EL (cell line): ENCODE results near the gene NPL.

Source experiments
- DNase-seq: peaks from one replicate; pipeline ENCODE4 v3.0.0-alpha.2; 2016

Gene NPL, protein sequence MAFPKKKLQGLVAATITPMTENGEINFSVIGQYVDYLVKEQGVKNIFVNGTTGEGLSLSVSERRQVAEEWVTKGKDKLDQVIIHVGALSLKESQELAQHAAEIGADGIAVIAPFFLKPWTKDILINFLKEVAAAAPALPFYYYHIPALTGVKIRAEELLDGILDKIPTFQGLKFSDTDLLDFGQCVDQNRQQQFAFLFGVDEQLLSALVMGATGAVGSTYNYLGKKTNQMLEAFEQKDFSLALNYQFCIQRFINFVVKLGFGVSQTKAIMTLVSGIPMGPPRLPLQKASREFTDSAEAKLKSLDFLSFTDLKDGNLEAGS

DNA sequence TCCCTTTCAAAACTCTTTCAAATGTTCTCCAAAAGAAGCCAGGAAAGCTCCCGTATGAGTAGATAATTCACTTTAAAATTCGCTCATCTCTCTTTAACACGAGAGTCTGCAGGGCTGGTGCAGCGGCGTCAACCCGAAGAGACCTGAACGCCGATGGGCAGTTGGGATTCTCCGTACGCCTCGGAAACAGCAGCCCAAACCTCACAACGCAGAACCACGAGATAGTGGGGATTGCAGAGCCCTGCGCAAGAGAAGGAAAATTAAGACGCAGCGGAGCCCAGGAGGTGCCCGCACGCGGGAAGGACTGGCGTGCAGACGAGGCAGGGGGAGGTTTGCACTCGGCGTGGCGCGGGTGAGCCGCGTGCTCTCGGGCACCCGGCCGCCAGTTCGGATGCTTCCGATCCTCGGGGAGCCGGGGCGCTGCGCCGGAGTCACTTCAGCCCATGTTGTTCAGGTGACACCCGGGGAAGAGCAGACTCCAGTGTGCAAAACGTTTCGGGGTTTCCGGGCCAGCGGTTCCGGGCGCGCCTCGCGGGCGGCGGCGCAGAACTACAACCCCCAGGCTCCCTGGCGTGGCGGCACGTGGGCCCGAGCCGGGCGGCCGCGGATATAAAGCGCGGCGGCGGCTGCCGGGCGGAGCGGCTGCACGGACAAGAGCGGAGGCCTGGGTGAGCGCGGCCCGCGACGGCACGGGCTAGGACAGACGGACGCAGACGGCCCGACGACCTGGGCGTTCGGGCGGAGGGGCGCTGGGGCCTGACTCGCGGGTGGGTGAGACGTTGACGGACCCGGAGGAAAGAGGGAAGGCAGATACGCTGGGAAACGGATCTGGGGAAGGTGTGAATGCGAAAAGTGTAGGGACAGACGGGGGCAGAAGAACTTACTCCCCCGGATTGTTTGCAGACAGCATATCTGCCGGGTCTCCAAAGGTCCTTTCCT lies at the start of gene NPL:
TSS of gene NPL (plus strand) at position 636 of the 939 bp plus-strand sequence. CDS start 4,599 bp downstream, outside the sequence.
- peak; percentile 73 for DNase-seq

DNA sequence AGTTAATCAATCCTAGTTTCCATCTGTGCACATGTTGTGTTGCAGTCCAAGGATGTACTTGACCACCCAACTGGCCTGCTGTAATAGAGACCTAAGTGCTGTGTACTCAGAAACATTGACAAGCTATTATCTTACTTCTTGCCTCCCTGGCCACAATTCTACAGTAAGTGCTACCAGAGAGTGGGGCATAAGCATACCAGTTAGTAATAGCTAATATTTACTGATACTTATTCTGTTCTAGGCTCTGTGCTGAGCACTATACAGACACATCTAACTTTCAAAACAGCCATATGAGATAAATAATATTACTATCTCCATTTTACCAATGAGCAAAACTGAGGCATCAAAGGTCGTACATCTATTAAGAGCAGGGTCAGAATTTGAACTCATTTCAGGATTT lies 49.5 kb upstream of the NPL start:
- no peak for DNase-seq

DNA sequence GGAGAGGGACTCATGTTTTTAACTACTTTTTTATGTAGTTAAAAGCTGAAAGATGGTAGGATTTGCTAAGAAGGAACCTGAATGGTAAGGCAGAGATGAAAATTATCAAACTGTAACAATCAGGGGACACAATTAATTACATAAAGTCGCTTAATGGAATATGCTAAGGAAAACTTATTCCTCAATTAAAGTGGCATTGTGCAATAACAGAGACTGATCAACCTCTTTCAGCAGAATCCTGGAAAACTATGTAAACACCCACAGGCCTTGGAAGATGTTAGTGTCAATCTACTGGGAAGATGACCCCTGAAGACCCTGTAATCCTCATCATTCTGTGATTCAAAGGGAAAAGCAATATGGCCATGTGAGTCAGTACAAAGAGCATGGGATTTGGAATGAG lies 46.8 kb upstream of the NPL start:
- DNase-seq, result no peak

DNA sequence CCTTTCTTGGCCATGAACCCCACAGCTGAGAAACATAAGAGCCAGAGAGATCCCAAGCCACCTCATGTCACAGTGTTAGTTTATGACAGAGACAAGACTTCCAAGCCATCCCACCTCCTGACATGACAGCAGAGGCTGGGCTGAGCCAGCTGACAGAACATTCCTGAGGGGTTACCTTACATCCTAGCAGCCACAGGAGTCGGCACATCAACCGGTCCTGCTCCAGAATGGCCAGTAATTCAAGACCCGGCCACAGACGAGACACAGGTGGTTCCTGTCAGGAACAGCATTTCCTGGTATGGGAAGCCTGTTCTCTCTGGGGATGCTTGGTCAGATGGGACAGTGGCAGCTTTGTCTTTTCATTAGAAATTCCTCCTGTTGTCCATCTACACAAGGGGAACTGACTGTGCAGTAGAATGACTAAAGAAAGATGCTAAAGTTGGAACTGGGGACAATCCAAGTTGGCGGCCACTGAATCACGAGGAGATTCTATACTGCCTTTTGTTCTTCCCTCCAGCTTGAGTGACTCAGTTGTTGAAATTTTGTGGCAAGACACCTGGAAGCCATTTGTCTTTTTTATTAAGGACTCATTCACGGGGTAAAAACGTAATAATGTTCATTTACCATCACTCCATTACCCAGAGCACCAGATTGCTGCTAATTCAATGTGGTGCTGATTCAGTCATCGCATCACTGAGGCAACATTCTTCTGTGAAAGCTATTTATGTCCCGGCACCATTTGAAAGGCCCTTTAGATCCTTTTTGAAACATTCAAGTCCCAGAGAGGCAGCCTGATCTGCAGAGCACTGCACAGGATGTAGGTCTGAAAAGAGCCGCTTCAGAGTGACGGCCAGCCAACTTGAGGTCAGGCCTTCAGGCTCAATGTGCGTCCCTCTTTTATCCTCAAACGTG lies 37.2 kb upstream of the NPL start:
- no peak for DNase-seq

DNA sequence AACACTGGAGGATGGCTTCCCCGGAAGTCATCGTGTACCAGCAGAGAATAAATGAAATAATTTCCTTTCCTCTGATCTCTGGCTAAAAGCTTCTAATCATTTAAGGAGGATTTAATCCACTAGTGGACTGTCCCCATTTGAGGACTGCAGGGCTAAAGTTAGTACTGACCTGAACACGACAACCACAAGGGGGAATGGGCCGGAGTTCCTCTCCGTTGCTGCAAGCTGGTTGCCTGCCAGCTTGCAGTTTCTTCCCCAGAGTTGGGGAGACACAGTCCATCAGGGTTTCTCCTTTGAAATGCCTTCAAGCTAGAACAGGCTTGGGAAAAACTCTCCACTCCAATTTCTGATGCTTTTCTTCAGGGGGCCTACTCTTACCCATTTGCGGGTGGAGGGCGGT lies 35.5 kb upstream of the NPL start:
- DNase-seq, result no peak

DNA sequence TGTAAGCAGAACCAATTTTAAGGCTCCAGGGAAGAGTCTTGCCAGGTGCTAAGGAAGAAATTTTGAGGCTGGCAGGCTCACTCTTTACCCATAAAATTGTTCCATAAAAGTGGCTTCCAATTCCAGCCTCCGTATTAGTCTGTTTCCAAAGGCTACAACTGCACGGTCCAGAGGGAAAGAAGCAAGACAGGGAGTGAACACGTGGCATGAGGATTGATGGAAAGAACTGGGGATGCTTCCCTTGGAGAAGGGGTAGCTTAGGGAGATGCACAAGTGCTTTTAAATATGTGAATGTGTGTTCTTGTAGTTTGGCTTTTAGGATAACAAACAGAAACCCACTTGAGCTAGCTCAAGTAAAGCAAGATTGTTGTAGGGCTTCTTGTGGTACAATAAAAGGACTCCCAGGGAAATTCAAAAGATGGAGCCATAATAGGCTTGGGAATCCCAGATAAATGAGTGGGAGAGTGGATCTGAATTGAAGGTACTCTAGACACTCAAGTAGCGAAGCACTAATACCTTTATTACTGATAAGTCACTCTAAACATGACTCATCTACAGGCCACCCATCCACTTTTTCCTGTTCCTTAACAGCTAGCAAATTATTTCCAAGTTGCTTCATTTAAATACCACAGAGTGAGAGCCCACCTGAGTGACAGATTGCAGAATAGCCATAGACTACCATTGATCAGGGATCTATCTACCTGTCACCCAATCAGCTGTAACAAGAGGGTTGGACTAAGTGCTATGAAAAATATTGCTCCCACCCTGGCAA lies 34.8 kb upstream of the NPL start:
- no peak for DNase-seq

DNA sequence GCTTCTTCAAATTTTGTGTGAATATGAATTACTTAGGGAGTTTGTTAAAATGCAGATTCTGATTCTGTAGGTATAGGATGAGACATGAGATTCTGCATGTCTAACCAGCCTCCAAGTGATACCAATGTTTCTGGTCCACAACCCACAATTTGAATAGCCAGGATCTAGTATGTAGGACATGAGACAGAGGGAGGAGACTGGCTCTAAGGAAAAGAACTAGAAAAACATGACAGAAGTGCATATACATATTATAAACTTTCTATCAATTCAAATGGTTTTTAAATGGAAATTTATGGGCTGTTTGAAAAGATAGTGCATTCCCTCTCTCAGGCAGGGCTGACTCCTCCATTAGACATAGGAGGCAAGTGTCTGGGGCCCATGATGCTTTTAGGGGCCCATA lies 33.9 kb upstream of the NPL start:
- no peak for DNase-seq

DNA sequence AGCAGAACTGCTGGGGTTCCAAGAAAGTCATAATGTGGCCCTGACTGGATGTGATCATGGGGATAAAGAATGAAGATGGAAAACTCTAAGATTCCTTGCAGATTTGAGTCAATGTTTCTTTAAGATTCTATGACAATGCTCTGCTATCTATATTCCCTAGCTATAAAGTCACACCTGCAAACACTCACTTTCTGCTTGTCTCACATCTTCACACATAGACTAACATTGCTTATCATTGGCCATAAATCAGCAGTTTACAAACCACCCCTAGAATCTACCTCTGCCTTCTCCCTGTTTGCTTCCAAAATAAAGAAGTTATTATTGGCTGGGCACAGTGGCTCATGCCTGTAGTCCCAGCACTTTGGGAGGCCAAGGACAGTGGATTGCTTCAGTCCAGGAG lies 33.1 kb upstream of the NPL start:
- no peak for DNase-seq

DNA sequence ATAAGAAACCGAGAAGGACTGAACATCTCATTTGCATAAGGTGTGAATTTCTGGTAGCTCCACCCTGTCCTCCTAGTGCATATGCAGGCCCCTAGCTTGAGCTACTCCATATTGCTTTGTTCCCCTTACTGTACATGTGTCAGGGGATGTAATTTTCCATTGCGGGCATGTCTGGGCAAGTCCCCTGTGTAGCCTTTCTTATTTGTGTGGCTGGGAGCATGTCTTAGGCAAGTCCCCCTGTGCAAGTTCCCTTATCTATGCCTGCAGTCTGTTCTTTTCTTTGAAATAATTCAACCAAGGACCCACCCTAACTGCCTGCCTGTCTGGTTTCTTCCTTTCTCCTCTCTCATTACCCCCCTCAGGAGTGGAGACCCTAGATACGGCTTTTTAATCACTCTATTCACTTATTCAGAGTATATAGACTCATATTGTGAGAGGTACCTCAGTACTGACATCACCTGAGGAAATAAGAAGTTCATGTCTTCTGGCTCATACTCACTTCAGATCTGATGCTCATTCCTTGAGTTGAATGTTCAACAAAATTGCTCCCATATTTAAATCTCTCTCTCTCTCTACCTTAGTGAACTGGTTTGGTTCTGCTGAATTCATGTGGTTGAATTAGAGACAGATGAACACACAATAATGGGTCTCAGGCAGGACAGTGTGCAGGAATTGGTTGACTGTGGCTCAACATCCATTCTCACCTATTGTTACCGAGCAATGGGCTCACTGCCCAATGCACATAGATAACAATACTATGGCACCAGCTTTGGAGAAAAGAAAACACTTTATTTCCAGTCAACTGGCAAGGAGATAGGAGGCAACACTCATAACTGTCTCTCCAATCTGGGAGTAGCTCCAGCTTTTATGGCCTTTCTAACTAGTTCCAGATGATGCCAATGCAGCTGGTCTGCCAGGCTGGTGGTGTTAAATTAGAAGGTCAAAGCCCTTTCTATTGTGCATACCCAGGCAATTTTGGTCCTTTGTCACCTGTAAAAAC lies 27.9 kb upstream of the NPL start:
- peak; percentile 3 for DNase-seq

DNA sequence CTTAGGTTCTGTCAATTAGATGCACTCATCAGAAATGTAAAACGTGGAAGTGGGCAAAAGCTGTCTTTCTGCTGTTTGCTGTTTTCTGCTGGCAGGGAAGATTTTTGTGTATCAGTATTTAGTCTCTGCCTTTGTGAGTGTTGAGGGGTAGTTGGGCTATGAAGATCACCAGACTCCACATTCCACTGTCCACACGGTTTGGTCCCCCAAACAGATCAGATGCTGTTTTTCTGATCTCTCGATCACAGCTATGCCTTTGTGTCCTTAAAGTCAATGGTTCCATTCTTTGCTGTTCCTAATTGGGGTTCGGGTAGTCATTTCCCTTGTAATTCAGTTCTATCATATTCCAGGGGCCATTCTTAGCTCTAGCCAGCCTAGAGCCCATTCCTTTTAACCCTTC lies 27.0 kb upstream of the NPL start:
- DNase-seq, result no peak

DNA sequence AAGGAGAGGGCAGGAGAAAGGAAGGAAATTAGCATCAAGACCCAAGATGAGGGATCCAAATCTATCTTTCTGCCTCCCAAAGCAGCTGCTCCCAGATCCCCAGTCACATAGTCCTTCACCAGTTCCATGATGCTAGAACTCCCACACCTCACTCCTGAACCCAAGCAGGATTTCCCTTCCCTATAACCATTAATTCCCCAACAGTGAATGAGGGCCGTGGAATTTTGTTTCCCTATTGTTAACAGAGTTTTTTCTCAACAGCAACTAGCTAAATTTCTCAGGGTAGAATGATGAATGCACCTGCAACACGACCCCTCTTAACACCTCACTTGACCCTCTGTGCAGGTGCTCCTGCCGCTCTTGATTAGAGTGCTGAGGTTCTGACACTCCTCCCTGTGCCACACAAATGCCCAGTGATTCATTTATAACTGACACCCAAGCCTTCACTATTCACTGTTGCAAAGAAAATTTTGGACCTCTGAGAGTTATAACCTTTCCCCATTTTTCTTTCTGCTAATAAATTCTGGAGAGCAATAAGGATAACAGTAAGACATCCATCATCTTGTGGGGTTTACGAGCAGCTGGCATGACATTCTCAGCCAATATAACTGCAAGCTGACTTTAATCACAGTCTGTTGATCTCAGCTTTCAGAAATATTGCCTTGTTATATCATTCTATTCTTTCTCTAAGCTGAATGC lies 25.4 kb upstream of the NPL start:
- no peak for DNase-seq

DNA sequence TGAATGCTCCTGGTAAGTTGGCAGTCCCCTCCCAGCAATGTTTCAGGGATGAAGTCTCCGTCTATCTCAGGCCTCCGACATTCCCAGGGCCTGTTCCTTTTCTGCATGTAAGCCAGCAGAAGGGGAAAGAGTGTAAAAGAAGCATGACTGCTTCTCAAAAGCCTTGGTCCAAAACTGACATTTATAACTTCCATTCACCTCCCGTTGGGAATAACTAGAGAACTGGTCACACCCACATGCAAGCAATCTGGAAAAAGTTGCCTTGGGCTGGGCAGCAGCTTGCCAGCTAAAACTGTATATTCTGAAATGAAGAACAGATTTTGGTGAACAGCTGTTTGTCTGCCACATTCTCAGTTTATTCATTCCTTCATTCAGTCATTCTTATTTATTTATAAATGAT lies 24.2 kb upstream of the NPL start:
- DNase-seq, result no peak

DNA sequence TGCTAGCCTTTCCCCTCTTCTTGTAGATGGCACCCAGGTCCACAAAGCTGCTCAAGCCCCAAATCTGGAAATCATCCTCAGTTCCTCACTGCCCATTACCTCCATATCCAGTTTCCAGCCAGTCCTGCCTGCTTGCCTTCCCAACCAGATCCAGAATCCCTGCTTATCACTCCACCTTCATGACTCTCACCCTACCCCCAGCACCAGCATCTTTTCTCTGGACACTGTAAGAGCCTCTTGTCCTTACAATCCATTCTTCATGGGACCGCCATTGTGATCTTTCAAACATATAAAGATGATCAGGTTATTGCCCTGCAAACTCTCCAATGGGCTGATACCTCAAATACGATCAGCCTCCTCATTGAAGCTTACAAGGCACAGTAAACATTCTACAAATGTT lies 23.5 kb upstream of the NPL start:
- DNase-seq, result no peak

DNA sequence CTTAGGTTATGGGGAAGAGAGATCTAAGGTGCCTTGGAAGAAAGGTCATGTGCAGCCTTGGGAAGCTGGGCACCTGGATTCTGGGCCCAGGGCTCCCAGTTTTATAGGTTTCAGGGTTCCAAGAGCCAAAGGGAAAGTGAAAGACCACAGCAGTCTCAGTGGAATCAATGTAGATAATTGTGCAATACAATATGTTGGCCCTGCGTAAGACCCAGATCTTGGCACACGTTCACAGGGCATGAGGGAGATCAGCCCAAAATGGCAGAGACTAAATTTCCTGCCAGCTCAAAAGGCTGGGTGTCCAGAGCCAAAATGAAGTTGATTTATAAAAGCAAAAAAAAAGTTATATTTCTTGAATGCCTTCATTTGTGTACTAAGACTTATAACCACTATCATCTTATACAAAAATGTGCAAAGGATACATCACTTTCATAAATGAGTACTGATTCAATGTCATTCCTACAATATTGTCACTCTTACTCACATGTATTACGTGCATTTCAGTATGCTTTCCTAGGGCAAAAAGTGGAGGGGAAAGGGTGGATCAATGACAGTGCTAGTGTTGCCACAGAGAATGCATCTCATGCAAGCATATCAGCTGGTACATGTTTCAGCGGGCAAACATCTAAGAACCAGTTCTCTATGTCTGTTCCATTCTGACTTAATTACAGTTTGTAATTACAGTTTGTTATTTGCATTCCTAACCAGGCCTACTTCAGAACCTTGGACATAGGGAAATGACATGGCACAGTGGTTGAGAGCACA lies 22.5 kb upstream of the NPL start:
- DNase-seq, result no peak

DNA sequence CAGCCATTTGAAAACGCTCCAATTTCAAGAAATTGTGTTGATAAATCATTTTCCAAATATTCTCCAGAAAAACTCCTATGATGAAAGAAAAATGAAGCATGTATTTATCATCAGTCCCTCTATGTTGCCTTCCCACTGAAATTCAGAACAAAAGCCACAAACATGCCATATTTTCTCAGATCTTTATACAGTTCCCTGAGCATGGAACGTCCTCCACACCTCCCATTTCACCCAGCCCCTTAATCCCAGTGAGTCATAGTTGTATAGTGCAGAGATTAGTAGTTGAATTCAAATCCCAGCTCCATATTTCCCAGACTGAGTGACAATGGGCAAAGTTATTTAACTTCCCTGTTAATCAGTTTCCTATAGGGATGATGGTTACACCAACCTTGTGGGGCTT lies 20.6 kb upstream of the NPL start:
- no peak for DNase-seq

DNA sequence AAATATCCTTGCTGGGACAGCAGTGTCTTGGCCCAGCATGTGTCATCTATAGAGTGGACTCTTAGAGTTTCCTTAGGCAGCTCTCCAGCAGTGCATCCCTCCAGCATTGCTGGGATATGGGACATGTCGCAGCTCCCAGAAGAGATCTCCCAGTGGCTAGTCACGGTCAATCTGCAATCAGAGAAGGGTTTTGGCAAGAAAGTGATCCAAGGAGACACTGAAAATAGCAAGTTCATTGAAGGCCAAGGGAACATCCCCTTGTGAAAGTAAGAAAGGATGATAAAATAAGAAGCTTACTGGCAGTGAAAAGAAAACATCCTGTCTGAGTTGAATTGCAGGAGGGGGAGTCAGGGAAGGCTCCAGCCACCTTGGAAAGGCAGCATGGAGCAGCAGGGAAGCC lies 19.3 kb upstream of the NPL start:
- no peak for DNase-seq

DNA sequence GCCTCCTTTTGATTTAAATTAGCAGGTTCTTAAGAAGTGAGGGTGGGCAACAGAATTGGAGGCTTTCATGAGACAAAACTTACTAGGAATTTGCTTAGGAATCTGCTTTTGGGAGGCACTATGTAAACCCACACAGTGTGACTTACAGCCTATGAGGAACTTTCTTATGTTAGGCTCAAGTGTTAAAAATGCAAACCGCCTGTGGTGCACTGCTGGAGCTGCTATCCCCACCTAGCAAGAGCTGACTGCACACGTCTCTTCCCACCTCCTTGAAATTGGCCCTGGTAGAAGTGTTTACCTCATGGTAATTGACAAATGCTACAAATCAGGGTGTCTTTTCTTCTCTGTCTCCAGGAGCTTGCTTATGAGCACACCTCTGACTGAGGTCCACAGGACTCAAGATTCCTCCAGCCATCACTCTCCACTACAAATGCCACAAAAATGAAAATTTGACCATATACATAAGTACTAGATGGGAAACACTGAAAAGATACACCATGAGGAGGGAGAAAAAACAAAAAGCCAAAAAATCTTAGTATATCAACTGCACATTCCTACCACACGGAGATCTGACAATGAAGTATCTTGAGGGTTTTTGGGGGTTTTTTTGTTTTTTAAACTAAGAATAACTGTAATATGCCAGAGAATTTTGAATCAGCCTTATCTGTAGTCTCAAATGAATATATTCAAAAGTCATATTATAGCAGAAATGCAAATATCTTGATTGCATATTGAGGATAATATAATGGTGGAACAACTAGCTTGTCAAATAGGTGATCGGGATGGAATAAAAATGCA lies 18.2 kb upstream of the NPL start:
- DNase-seq, result no peak

DNA sequence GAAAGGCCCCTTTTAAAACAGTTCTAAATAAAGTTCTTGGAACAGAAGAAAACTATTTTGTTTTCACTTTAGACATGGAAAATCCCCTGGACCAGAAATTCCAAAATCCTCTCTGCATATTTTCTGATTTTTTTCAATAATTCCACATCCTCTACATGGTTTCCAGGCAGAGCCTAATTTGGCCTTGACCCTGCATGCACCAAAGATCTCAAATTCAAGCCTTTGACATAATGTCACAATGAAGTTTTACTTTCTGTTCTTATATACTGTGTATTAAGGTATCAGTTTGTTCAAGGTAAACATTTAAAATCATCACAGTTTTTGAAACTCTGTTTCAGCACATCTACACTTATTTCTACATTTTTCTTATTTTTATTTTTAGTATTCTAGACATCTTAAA lies 12.2 kb upstream of the NPL start:
- DNase-seq, result no peak

DNA sequence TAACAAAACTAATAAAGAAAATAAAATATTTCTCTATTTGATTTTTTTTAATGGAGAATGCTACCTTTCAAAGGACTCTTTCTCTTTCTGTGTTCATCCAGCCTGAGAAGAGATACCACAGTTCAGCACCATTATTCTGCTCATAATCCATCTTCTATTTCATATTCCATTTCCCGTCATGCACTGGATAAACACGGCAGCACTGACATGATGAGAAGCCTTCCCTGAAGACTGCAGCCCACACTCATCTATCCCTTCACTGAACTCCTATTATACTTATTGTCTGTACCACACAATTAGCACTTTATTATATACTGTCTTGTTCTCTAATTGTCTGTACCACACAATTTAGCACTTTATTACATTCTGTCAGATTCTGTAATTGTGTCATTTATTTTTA lies 10.7 kb upstream of the NPL start:
- no peak for DNase-seq
